GM19455 (cell line): ENCODE data around the gene TBC1D14.
A peak's percentile ranks its signal among the peaks of the same experiment; 100 is the strongest.

Experiments used
- ATAC-seq: cut with Tn5 transposase; IDR thresholded peaks from one replicate; pipeline ENCODE4 v1.9.1; 2021; ENCODE audit not compliant: unreplicated experiment

The TBC1D14 gene

DNA sequence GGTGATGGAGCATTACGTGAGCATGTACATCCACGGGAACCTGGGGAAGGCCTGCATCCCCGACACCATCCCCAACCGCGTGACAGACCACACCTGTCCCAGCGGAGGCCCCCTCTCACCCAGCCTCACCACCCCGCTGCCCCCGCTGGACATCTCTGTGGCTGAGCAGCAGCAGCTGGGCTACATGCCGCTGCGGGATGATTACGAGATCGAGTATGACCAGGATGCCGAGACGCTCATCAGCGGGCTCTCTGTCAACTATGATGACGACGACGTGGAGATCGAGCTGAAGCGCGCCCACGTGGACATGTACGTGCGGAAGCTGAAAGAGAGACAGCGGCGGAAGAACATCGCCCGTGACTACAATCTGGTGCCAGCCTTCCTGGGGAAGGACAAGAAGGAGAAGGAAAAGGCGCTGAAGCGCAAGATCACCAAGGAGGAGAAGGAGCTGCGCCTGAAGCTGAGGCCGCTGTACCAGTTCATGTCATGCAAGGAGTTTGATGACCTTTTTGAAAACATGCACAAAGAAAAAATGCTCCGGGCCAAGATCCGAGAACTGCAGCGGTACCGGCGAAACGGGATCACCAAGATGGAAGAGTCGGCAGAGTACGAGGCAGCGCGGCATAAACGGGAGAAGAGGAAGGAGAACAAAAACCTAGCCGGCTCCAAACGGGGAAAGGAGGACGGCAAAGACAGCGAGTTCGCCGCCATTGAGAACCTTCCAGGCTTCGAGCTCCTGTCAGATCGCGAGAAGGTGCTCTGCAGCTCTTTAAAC, 144.7 kb downstream of the TBC1D14 start:
- ATAC-seq: no peak

- no peak for ATAC-seq
These were observed 145.7 kb downstream of the TBC1D14 start for GRCh38 chr4:7055111-7055989.

GRCh38 chr4:7055990-7056325, 146.3 kb downstream of the TBC1D14 start:
- no peak for ATAC-seq

DNA sequence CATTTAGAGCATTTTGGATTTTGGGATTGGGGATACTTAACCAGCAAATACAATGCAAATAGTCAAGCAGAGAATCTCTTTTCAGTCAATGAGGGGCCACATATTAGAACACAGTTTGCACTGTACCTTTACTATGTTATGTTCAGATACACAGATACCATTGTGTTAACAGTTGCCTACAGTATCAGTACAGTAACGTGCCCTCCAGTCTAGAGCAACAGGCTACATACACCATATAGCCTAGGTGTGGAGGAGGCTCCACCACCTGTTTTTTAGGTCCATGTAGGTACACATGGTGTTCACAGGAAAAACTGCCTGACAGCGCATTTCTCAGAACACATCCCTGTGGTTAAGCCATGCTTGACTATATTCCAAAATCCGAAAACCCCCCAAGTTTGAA, 149.2 kb downstream of the TBC1D14 start:
- ATAC-seq: peak; percentile 34

DNA sequence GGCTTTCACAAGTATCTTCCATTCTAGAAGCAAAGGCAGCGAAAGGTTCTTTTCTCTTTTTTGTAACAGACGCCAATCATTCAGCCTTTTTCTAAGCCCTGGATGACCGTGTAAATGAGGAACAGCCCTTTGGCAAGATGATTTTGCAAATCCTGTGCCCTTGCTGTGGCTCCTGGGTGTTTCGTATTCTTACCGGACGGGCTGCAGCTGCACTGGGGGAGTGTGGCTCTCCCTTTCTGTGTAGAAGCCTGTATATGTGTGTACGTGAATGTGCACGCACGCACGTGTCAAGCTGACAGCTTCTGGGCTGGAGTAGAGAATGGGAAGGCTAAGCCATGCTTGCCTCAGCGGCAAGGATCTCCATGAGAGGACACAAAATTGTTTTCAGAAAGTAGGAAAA, 150.0 kb downstream of the TBC1D14 start:
- ATAC-seq: no peak

DNA sequence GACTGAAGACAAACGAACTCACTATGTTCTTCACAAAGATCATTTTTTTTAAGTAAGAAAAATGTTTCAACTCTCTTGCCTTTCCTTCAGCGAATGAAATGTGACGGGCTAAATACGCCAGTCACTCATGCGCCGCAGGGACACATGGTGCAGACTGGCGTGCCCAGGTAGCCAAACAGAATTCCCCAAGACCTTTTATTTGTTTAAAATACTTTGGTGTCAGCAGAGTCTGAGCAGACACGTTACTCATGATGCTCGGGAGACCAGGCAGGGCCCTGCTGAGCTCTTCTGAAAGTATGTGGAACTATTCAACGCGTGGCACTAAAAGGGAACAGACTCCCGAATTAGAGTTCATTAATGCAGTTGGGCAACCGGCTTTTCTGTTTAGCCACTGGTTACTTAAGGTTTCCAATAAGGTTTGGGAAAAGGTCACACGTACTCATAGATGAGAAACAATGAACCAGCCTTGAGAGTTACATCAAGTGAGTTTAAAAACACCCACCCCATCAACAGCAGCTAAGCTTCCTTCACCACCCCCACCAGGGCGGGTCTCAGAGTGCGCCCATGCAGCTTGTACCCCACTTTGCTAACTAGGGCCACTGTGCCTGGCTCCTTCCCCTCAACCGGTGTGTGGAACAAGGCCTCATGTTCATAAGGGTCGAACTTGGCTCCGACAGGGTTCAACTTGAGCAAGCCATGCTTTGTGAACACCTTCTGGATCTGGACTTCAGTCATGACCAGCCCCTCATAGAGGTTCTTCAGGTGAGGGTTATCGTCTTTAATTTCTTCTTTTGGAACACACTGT, 150.9 kb downstream of the TBC1D14 start:
- ATAC-seq: no peak

- no peak for ATAC-seq
These were observed 152.2 kb downstream of the TBC1D14 start for GRCh38 chr4:7061815-7062214.

DNA sequence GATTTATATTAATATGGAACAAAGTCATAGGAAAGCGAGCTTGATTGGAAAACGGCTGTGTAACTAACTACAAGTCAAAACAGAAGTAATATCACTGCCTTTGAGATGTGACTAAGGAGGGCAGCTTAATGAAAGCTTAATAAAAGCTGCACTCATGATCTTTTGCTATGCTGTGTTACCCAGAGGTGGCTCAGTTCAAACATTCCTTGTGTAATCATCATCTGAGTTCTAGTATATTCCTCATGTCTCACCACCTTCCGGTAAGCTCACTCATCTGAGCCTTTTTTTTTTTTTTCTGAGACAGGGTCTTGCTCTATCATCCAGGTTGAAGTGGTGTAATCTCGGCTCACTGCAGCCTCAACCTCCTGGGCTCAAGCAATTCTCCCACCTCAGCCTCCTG, 153.2 kb downstream of the TBC1D14 start:
- no peak for ATAC-seq

- no peak for ATAC-seq
These were observed 153.7 kb downstream of the TBC1D14 start for GRCh38 chr4:7063362-7063761.

- no peak for ATAC-seq
These were observed 156.4 kb downstream of the TBC1D14 start for GRCh38 chr4:7066006-7066405.

DNA sequence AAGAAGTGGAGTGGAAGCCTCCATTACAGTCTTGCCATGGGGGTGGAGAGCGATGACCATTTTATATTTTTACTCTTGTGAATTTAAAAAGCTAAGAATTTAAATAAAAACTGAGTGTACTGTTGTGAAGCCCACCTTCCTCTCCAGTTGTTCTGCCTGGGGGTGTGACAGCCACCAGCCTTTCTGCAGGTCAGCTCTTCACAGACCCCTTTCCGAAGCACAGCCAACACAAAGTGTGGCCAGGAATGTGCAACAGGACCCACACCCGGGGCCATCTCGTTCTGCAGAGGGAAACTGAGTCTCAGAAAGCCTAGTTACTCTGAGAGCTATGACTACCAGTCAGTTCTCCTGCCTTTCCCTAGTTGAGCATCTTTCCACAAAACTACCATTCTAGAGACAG, 156.9 kb downstream of the TBC1D14 start:
- ATAC-seq: no peak

GRCh38 chr4:7067126-7067451, 157.5 kb downstream of the TBC1D14 start:
- ATAC-seq: no peak

GRCh38 chr4:7067452-7068278, 158.0 kb downstream of the TBC1D14 start, which contains the start of gene GRPEL1:
GRPEL1 (minus strand) TSS chr4:7068064; CDS start chr4:7068032, 32 bp downstream.
- ATAC-seq: peak; percentile 90

GRCh38 chr4:7068279-7068842, 158.7 kb downstream of the TBC1D14 start:
- peak; percentile 29 for ATAC-seq

DNA sequence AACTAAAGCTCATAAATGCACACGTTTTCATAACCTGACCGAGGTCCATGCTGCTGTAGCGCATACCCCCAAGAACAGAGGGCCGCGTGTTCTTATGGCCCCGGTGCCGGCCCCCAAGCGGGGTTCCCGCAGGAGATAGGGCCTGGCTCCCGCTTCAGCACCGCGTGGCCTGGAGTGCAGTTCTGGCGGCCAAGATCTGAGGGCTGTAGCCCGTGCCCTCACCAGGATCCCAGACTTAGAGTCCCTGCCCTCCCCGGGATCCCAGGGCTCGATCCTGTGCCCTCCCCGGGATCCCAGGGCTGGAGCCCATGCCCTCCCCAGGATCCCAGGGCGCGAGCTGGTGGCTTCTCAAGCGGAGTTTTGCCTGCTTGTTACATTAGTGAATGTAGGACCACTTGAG, 159.3 kb downstream of the TBC1D14 start:
- ATAC-seq: no peak

DNA sequence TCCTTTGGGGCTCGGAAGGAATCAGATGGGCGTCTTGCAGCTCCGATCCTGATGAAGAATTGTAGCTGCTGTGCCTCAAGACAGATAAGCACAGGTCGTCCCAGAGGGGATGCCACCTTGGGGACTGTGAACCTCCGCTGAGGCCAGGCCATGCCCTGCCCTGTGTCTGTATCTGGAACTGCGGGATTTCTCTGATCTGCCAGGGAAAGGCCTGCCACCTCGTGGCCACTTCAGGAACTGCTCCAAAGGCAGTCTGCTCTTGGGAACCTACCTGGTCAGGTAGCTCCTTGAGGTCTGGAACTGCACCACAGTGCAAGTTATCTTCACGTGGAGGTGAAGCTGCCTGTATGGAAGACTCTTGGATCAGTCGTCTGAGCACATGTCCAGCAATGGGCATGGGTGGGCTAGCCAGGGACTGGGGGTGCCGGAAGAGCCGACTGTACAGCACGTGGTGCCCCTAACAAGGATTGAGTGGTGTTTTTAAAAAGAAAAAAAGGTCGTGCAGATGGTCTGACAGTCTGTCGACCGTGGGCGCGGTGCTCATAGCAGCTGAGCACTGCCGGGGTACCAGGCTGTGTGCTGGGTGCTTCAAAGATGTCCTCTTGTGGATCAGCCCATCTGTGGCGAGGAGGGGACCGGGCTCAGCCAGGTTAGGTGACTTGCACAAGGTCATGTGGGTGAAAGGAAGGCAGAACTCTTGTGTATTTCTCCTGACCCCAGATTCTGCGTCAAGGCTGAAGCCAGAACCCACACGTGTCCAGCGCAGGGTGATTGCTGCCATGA, 161.3 kb downstream of the TBC1D14 start:
- ATAC-seq: no peak

DNA sequence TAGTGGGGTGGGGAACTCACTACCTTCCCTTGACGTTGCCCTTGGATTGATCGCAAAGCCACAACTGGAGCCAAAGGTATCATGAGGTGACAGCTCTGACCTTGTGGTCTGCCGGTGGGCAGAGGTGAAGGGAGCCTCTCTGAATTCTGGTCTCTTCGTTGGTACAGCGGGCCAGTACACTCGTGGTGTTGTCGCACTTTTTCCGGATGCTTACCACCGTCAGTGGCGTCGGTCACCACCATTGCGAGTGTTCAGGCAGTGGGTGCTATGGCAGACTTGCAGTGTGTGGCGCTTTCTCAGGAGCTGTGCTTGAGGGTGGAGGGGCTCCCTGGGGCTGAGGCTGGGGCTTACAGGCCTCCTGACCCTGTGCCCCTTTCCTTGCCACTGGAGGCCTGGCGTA, 163.4 kb downstream of the TBC1D14 start:
- ATAC-seq: no peak

DNA sequence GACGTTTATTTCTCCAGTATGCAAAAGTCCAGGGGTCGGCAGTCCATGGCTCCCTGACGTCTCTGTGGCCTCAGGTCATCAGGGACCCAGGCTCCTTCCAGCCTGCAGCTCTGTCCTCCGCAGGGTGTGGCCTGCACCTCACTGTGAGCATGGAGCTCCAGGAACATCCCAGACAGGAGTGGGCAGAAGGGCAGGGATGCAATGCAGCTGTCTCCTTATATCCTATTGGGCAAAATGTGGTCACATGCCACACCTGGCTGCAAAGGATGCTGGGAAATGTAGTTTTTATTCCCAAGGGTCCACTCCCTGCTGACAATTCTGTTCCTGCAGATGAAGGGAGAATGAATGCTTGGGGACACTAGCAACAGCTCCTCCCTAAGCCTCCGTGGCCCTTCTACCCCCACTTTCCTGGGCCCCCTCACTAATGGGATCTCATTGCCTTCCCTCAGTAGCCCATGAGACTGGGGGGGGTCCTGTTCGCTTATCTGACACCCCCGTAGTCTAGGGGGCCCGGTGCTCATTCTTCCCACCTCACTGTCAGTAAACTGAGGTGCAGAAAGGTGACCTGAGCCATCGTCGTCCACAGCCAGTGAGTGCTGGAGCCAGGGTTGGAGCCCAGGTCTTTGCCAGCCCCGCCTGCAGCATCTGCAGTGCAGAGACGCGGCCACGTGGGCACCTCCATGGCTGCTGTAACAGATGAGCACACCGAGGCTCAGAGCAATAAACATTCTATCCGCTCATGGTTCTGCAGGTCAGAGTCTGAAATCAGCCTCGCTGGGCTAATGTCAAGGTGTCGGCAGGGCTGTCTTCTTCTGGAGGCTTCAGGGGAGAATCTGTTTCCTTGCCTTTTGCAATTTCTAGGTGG, 164.1 kb downstream of the TBC1D14 start:
- no peak for ATAC-seq

- ATAC-seq: no peak
These were observed 164.8 kb downstream of the TBC1D14 start for GRCh38 chr4:7074426-7074825.
